ENCODE data around the gene SETD1B.
"Not testable (repeated sequence)": the region's sequence is repeated elsewhere in the genome, so short reads cannot be mapped to it uniquely, and the experiment has no call there.

Gene SETD1B
- 26.7 to 116 (median 54.4) reads per million in 3 experiments for total RNA-seq

DNA sequence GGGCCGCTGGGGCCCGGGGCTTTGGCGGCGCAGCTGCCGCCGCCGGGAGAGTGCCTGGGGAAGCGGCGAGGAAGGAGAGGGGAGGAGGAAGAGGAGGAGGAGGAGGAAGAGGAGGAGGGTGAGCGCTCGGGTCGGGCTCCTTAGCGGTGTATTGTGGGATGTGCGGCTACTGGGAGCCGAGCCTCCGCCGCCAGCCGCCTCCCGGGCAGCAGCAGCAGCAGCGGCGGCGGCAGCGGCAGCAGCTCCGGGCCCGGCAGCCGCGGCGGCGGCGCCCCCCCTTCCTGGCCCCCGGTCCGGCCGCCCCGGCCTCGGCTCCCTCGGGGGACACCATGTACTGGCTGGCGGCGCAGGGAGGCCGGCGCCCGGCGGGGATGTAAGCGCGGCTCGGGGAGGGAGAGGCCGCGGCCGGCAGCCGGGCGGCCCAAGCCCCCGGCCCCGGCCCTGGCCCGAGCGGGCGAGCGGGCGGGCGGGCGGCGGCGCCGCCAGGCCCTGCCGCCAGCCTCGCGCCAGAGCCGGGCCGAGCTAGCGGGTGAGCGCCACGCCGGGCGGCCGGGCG is at the start of gene SETD1B:
Gene SETD1B, plus strand, starts transcription at position 149 of the 556 bp plus-strand sequence. CDS start 729 bp downstream, outside the sequence.
- DNase-seq: peak; percentile 43

DNA sequence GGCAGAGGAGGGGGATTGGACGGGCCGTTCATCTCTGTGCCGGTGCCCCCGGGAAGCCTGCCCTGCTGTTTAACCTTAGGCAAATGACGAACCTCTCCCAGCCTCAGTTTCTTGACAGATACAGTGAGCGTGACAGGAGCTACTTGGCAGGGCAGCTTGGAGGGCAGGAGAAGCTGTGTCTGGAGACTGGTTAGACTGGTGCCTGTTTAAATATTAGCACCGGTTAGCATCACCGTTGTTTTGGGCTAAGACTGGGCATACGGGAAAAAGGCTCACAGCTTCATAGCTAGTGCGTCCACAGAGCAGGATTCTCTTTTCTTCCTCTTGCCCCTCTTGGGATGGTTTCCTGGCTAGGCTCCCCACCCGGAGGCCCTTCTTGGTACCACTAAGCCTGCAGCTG is 49.0 kb upstream of the SETD1B start:
- no peak for DNase-seq

GRCh38 chr12:121755591-121755990 is 48.2 kb upstream of the SETD1B start:
- DNase-seq: no peak

DNA sequence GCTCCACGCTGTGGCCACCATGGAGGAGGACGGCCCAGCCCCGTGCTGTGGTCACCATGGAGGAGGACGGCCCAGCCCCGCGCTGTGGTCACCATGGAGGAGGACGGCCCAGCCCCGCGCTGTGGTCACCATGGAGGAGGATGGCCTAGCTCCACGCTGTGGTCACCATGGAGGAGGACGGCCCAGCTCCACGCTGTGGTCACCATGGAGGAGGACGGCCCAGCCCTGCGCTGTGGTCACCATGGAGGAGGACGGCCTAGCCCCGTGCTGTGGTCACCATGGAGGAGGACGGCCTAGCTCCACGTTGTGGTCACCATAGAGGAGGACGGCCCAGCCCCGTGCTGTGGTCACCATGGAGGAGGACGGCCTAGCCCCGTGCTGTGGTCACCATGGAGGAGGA is 45.3 kb upstream of the SETD1B start:
- not testable (repeated sequence) for DNase-seq

GRCh38 chr12:121762269-121762668 is 41.5 kb upstream of the SETD1B start:
- no peak for DNase-seq

- DNase-seq: no peak
These were observed 39.0 kb upstream of the SETD1B start for GRCh38 chr12:121764808-121765207.

DNA sequence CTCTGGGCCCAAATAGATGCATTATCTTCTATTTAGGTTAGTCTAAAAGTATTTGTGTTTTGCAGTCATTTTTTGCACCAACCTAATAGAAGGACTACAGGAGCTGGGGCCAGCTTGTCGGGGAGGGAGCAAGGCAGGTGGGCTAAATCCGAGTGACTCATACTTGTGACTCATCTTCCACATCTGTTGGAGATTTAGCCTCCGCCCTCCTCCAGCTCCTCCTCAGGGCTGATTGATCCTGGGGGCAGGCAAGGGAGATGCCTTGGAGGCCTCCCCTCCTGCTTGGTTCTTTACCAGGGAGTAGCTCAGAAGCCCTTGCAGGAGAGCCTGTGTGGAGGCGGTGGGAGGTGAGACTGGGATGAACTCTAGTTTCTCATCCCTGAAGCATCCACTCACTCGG is 38.2 kb upstream of the SETD1B start:
- no peak for DNase-seq

- DNase-seq: no peak
These were observed 37.3 kb upstream of the SETD1B start for GRCh38 chr12:121766290-121767039.

GRCh38 chr12:121767525-121768016 is 36.2 kb upstream of the SETD1B start:
- no peak for DNase-seq

DNA sequence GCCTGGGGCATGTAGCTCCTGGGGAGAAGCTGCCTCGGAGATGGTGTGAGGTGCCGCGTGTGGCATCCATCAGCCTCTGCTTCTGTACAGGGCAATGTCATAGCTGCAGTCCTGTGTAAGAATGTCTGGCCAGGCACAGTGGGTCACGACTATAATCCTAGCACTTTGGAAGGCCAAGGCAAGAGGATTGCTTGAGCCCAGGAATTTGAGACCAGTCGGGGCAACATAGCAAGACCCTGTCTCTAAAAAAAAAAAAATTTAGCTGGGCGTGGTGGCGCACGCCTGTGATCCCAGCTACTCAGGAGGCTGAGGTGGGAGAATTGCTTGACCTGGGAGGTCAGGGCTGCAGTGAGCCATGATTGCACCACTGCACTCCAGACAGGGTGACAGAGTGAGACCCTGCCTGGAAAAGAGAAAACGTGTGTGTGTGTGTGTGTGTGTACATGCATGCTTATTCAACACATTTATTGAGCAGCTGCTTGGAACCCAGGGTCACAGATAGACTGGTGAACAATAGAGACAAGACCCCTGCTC is 34.4 kb upstream of the SETD1B start:
- DNase-seq: no peak

GRCh38 chr12:121769831-121770301 is 33.9 kb upstream of the SETD1B start:
- no peak for DNase-seq

DNA sequence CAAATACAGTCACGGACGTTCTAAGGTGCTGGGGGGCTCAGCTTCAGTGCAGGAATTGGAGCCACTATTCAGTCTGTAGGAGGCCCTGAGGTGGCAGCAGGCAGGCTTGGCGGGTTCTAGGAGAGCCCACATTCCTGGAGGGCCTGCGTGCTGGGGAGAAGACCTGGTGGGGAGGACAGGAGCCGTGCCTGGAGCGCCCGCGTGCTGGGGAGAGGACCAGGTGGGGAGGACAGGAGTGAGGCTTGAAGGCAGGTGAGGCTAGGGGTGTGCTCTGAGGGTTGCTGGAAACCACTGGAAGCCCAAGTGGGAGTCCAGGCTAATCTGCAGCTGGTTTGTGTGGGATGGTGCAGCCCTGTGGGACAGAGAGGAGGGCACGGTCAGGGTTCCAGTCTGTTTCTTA is 33.4 kb upstream of the SETD1B start:
- no peak for DNase-seq

DNA sequence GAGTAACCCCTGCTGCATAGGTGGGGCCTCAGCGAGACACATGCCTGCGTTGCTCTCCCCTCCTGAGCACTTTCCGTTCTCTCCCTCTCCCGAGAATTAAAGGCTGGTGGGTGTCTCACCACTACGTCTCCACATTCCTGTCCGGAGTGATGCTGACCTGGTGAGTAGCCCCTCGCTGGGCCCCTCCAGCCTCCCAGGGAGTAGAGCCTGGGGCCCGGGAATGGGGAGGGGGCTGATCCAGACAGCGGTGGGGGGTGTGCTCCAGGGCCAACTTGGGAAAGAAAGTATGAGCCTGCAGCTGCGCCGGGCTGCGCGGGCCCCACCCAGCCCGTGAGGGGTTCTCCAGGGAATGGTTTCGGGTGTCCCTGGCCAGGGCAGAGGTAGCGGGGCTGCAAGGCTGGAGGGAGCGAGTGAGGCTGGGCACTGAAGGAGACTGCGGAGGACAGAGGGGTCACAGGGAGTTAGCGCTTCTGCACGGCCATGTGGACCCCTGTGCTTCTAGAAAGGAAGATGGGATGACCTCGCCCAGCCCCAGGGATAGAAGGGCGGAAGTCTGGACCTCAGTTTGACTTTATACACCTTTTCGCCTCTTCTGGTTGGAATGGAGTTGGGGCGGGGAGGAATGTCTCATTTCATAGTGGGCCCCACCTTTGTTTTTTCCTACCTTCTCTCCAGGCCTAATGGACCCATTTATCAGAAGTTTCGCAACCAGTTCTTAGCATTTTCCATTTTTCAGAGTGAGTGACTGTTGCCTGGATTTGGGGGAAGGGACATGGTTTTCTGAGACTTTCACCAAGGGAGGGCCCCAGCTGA is 32.8 kb upstream of the SETD1B start:
- DNase-seq: no peak

DNA sequence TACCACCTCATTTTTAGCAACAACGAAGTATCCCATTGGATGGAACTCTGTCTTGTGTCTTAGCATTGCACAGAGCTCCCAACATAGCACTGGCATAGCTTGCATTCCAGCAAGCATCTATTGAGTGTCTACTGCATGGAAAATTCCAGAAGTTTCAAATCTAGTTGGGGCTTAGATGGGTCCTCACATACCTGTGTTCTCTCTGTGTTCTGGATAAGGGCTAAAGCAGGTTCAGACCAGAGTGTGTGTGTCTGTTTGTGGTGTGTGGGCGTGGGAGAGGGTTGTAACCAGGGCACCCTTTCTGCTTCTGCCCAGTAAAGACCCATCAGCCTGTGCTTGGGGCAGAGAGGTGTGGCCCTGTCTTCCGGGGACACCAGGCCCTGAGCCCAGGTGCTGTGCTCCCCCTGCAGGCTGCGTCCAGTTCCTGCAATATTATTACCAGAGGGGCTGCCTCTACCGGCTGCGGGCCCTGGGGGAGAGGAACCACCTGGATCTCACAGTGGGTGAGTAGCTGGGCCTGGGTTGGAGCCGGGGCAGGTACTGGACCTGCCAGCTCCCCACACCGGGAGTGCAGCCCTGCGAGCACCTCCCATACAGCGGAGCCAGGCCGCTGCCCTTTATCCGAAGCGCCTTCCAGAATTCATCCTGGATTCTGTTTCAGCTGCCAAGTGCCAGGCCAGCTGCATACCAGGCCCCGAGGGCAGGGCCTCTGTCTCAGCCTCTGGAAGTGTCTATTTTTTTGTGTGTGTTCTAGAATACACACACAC is 30.6 kb upstream of the SETD1B start:
- DNase-seq: peak; percentile 74

DNA sequence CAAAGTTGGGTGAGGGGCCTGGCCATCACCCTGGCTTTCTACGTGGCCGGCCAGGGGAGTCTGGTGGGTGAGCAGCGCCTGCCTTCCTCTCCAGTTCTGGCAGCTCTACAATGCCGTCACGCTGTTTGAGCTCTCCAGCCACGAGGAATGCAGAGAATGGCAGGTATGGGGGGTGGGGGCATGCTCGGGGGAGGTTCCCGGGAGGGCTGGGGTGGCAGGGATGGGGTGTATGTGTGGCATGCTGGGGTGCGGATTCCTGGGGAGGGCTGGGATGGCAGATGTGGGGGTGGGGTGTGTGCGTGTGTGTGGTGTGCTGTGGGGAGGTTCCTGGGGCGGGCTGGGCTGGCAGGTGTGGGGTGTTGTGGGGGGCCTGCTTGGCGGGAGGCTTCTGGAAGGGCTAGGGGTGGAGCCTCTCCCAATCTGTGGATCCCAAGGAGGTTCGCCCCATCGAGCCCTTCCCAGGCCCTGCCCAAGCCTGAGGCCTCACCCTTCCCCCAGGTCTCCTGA is 28.8 kb upstream of the SETD1B start:
- no peak for DNase-seq

GRCh38 chr12:121775501-121775900 is 28.3 kb upstream of the SETD1B start:
- DNase-seq: no peak

GRCh38 chr12:121776190-121777098 is 27.4 kb upstream of the SETD1B start:
- peak; percentile 79 for DNase-seq

DNA sequence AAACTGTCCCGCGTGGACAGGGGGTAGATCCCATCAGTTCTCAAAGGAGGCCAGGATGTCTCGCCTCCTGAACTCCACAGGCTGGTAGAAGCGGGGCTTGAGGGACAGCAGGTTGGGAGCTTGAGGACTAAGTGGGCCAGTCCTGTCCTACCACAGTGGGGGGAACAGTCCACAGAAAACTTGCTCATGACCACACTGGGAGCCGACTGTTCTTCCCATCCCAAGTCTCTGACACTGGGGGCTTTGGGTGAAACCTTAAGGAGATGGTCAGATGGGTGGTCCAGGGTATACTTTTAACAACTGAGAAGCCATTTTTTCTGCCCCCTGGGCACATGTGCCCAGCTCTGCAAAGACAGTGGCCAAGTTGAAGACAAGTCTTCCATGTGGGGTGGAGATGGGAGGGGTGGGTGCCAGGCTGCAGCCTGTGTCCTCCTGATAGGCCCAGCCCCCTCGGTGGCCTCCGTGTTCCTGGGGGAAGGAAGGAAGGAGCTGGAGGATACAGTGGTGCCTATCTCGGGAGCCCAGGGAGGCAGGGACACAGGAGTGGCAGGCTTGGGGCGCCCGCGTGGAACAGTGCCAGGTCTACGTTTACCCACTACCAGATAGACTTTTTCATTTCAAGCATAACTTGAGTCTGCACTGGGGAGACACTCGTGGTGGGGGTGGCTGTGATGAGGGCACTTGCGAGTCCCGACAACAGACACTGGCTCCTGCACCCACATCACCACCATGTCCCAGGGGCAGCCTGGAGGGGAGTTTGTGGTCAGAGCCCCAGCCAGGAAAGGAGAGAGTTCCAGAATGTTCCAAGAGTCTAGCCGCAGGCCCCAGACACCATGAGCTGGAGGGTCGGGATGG is 25.0 kb upstream of the SETD1B start:
- no peak for DNase-seq

GRCh38 chr12:121779422-121779895 is 24.4 kb upstream of the SETD1B start:
- DNase-seq: no peak

DNA sequence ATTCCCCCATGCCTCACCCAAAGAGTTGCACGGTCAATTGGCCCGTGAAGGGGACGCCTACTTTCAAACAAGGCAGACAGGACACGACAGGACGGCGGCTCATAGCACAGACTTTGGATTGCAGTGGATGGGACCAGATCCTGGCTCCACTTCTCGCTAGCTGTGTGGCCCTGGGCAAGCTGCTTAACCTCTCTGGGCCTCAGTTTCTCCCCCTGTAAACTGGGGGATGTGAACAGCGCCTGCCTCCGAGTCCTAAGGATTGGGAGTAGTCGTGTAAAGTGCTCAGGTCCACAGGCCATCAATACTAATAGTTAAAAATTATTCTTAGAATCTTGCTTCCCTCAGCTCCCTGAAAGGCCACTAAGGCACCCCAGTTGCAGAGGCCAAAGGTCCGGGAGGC is 23.4 kb upstream of the SETD1B start:
- DNase-seq: no peak
